DOHH2 (cell line): ENCODE data around the gene TRAFD1.

Source experiments
- H3F3A ChIP-seq: fragments of 200-600 bp; sonication (generic), shearing (Covaris generic); 2 replicates; pipeline ENCODE4 v1.6.0; 2016; ENCODE audit warnings: antibody characterized with exemption, mild to moderate bottlenecking; ENCODE audit not compliant: control insufficient read depth, insufficient read depth
- H3K27ac ChIP-seq: fragments of 200-600 bp; sonication (generic); 2 replicates; pipeline ENCODE4 v1.5.1; 2014; ENCODE audit warnings: low read depth, mild to moderate bottlenecking, low read length, moderate library complexity
- H3K27me3 ChIP-seq: fragments of 200-600 bp; sonication (generic); 2 replicates; pipeline ENCODE4 v1.6.1; 2014; ENCODE audit warnings: mild to moderate bottlenecking, low read length, mixed read lengths; ENCODE audit not compliant: control insufficient read depth
- H3K36me3 ChIP-seq: fragments of 200-600 bp; sonication (generic); 2 replicates; pipeline ENCODE4 v1.6.1; 2014; ENCODE audit warnings: mild to moderate bottlenecking, low read length, moderate library complexity, mixed read lengths; ENCODE audit not compliant: control insufficient read depth
- H3K4me1 ChIP-seq: fragments of 200-600 bp; sonication (generic); 2 replicates; pipeline ENCODE4 v1.6.1; 2014; ENCODE audit warnings: mild to moderate bottlenecking, low read length, mixed read lengths; ENCODE audit not compliant: control insufficient read depth
- H3K4me2 ChIP-seq: fragments of 200-600 bp; sonication (generic); 2 replicates; pipeline ENCODE4 v1.6.0; 2014; ENCODE audit warnings: mild to moderate bottlenecking, low read length, moderate library complexity
- H3K4me3 ChIP-seq: fragments of 200-600 bp; sonication (generic); 2 replicates; pipeline ENCODE4 v1.5.1; 2014; ENCODE audit warnings: mild to moderate bottlenecking, low read length, mixed read lengths
- H3K79me2 ChIP-seq: fragments of 200-600 bp; sonication (generic); 2 replicates; pipeline ENCODE4 v1.6.1; 2014; ENCODE audit warnings: mild to moderate bottlenecking, low read length, mixed read lengths; ENCODE audit not compliant: control insufficient read depth
- H3K9me2 ChIP-seq: fragments of 200-600 bp; sonication (generic); replicated peaks from 2 replicates; pipeline ENCODE4 v1.6.1; 2014; ENCODE audit warnings: mild to moderate bottlenecking, low read length, mixed read lengths; ENCODE audit not compliant: control insufficient read depth
- H3K9me3 ChIP-seq: fragments of 200-600 bp; sonication (generic); 2 replicates; pipeline ENCODE4 v1.6.1; 2014; ENCODE audit warnings: antibody characterized with exemption, low read length, mixed read lengths; ENCODE audit not compliant: control insufficient read depth, insufficient read depth
- H4K20me1 ChIP-seq: fragments of 200-600 bp; sonication (generic); 2 replicates; pipeline ENCODE4 v1.6.0; 2014; ENCODE audit warnings: low read depth, mild to moderate bottlenecking, antibody characterized with exemption, low read length, moderate library complexity; ENCODE audit not compliant: control insufficient read depth, insufficient read depth
- EZH2phosphoT487 ChIP-seq: fragments of 200-600 bp; sonication (generic); IDR thresholded peaks from 2 replicates; pipeline ENCODE4 v1.6.1; 2017; ENCODE audit warnings: borderline replicate concordance, mild to moderate bottlenecking, antibody characterized with exemption, low read length, moderate library complexity, mixed read lengths
- TF ChIP-seq, protein P1 (sequence below): fragments of 200-600 bp; sonication (generic); IDR thresholded peaks from one replicate; pipeline ENCODE4 v1.5.1; 2014; ENCODE audit warnings: antibody characterized with exemption, mild to moderate bottlenecking, low read depth, low read length; ENCODE audit not compliant: poor library complexity, severe bottlenecking

Gene TRAFD1

DNA sequence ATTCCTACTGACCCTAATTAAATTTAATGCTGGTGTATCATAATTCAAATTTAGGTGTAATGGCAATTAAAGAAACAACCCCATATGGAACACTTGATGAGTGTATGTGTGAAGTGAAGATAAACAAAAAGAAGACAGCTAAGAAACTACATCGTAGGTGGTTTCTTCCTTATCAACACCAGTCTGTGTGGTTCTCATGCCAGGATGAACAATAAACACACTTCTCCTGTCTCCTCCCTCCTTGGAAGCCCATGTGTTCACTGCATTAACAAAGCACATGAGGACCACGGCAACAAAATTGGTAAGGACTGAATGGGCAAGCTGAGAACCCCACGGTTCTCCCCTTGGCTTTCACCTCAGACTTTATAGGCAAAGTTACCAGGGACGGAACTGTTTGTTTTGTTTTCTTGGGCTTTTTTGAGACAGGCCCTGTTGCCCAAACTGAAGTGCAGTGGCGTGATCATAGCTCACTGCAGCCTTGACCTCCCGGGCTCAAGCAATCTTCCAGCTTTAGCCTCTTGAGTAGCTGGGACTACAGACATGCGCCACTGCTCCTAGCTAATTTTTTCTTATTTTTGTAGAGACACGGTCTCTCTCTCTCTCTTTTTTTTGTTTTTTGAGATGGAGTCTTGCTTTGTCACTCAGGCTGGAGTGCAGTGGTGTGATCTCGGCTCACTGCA is 71.0 kb downstream of the TRAFD1 start:
- Histone ChIP-seq H3K9me3 (no peaks in the 10 kb centered on the region), H4K20me1 (no peaks in the 10 kb centered on the region), H3K4me3 (no peak overlapping the region), H3K79me2 (no peaks in the 10 kb centered on the region), H3K9me2 (no peaks in the 10 kb centered on the region), H3K36me3 (peaks cover 41% of the 10 kb centered on the region), H3K27ac (no peak overlapping the region), H3K27me3 (no peaks in the 10 kb centered on the region), H3K4me2 (no peak overlapping the region), H3K4me1 (no peaks in the 10 kb centered on the region), H3F3A (no peaks in the 10 kb centered on the region; the same call in 1 of the 2 replicates)
- TF ChIP-seq, protein P1, sequence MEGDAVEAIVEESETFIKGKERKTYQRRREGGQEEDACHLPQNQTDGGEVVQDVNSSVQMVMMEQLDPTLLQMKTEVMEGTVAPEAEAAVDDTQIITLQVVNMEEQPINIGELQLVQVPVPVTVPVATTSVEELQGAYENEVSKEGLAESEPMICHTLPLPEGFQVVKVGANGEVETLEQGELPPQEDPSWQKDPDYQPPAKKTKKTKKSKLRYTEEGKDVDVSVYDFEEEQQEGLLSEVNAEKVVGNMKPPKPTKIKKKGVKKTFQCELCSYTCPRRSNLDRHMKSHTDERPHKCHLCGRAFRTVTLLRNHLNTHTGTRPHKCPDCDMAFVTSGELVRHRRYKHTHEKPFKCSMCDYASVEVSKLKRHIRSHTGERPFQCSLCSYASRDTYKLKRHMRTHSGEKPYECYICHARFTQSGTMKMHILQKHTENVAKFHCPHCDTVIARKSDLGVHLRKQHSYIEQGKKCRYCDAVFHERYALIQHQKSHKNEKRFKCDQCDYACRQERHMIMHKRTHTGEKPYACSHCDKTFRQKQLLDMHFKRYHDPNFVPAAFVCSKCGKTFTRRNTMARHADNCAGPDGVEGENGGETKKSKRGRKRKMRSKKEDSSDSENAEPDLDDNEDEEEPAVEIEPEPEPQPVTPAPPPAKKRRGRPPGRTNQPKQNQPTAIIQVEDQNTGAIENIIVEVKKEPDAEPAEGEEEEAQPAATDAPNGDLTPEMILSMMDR, result no peak
- TF ChIP-seq EZH2phosphoT487, result no peak

DNA sequence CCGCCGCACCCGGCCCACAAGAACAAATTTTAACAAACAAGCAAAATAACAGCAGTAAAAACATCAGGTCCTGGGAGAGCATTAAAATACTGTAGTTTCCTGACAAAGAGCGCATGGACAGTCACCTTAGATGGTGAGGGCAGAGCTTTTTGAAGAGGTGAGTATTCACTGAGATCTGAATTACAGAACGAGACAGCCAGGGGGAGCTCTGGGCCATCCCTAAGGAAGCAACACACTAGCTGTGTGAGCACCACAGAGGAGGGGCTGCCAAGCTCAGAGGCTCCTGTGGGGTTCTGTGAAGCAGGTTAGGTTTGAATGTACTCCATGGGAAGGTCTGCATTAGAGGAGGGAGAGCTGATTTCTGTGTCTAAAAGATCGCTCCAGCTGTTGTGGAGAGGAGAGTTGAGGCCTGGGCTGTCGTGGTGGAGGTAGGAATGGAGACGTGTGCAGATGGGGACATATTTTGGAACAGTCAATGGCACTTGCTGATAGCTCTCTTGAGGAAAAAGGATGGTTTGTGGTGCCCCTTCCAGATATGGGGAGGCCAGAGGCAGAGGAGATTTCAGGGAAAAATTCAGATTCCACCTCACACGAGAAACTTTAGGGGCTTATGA is 72.9 kb downstream of the TRAFD1 start:
- TF ChIP-seq, protein P1, result peak; percentile 82
- no peak for TF ChIP-seq EZH2phosphoT487
- Histone ChIP-seq H3K36me3 (peaks cover 34% of the 10 kb centered on the region), H3F3A (no peaks in the 10 kb centered on the region; the same call in 1 of the 2 replicates), H3K27me3 (no peaks in the 10 kb centered on the region), H3K4me2 (no peak overlapping the region), H3K79me2 (no peaks in the 10 kb centered on the region), H3K4me3 (no peak overlapping the region), H4K20me1 (no peaks in the 10 kb centered on the region), H3K27ac (no peak overlapping the region), H3K9me3 (no peaks in the 10 kb centered on the region), H3K9me2 (no peaks in the 10 kb centered on the region), H3K4me1 (no peaks in the 10 kb centered on the region)

DNA sequence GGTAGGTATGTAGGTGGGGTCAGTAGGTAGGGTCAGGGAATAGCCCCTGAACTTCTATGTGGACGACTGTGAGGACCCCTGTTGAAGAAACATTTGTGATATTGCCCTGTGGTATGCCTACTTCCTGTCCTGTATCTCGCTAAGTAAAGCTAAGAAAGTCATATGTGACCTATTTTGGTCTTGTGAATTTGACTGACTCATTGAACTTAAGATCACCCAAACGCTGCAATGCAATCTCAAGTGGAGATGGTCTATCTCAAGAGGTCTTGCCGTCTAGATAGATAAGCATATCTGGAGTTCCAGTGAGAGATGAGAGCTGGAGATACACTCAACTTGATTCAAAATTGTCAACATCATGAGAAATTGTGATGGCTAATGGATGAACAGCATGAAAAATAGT is 73.8 kb downstream of the TRAFD1 start:
- H3K27me3 ChIP-seq, result no peaks in the 10 kb centered on the region
- TF ChIP-seq, protein P1, result no peak
- no peak for TF ChIP-seq EZH2phosphoT487
- no peaks in the 10 kb centered on the region for H3K79me2 ChIP-seq
- no peak overlapping the region for H3K4me2 ChIP-seq
- no peaks in the 10 kb centered on the region for H4K20me1 ChIP-seq
- peaks cover 32% of the 10 kb centered on the region for H3K36me3 ChIP-seq
- H3K9me3 ChIP-seq, result no peaks in the 10 kb centered on the region
- H3K9me2 ChIP-seq, result no peaks in the 10 kb centered on the region
- H3K4me1 ChIP-seq, result no peaks in the 10 kb centered on the region
- H3K27ac ChIP-seq, result no peak overlapping the region
- H3K4me3 ChIP-seq, result no peak overlapping the region
- H3F3A ChIP-seq, result no peaks in the 10 kb centered on the region; the same call in 1 of the 2 replicates
